HCT116 (cell line): Measurements from ENCODE around the gene FGFR1OP2. TPM values are rescaled to one million over a fixed set of nuclear protein-coding genes. Genes with fewer than 3 reads are reported as not detected.

Source experiments
- ATAC-seq: fragments of 200-7000 bp; cut with Tn5 transposase; 2 replicates; pipeline ENCODE4 v1.9.1; 2020; ENCODE audit warnings: mild to moderate bottlenecking, moderate library complexity
- BruUV-seq: library from RNA; stranded (reverse); fragments of 400-500 nt; replicated peaks from 2 replicates; lab custom pipeline; 2021; lab: Mats Ljungman, UMichigan
- CTCF ChIA-PET: fragments of 300-600 bp; sonication (Branson Sonifier 250); formaldehyde crosslinking; loops from one replicate; lab custom pipeline; 2021; ENCODE audit warnings: antibody characterized with exemption; lab: Charles Lee
- POLR2A ChIA-PET: fragments of 300-600, 350-600 bp; sonication (Branson Sonifier 250); formaldehyde crosslinking; loops from one replicate; lab custom pipeline; 2021; ENCODE audit warnings: antibody characterized with exemption; lab: Charles Lee
- RAD21 ChIA-PET, 2 experiments: fragments of 300-600 bp; sonication (Branson Sonifier 250); formaldehyde crosslinking; loops; one replicate each; lab custom pipeline; 2023; ENCODE audit warnings: low total read pairs in 2 of 2; ENCODE audit not compliant: uncharacterized antibody in 2 of 2, unreplicated experiment in 2 of 2, low non-redundant PET in 1 of 2; lab: Charles Lee
- DNase-seq: peaks from one replicate; pipeline ENCODE4 v3.0.0-alpha.2; 2010; ENCODE audit warnings: low read depth, low spot score
- H2AFZ ChIP-seq: fragments of 200-600 bp; shearing (Covaris generic), sonication (generic); 2 replicates; pipeline ENCODE4 v1.6.1; 2017; ENCODE audit warnings: low read depth, mixed run types, mixed read lengths, antibody characterized with exemption, low read length; ENCODE audit not compliant: poor library complexity, severe bottlenecking
- H3K27ac ChIP-seq: 2 replicates; pipeline ENCODE4 v1.5.1; 2012; ENCODE audit warnings: low read depth, low read length
- H3K27me3 ChIP-seq: fragments of 200-600 bp; sonication (generic); 2 replicates; pipeline ENCODE4 v1.6.1; 2016; ENCODE audit warnings: mixed run types, low read length, mixed read lengths; ENCODE audit not compliant: insufficient read depth
- H3K36me3 ChIP-seq, 2 experiments: fragments of 200-500 bp in 1 of 2; fragments of 200-600 bp in 1 of 2; sonication (Bioruptor generic) in 1 of 2; sonication (generic) in 1 of 2; 2 replicates each; pipeline versions ENCODE4 v1.5.1 to v1.6.1; 2014 to 2016; ENCODE audit warnings: low read length in 2 of 2, inconsistent platforms in 1 of 2, mixed read lengths in 1 of 2, mixed run types in 1 of 2; ENCODE audit not compliant: insufficient read depth in 2 of 2, control insufficient read depth in 1 of 2
- H3K4me1 ChIP-seq, 2 experiments: fragments of 200-600 bp in 1 of 2; sonication (generic) in 1 of 2; 2 replicates each; pipeline versions ENCODE4 v1.5.1 to v1.6.1; 2012 to 2017; ENCODE audit warnings: low read length in 2 of 2, inconsistent platforms in 1 of 2, mild to moderate bottlenecking in 1 of 2, mixed read lengths in 1 of 2, mixed run types in 1 of 2, moderate library complexity in 1 of 2; ENCODE audit not compliant: insufficient read depth in 2 of 2, control insufficient read depth in 1 of 2
- H3K4me2 ChIP-seq: fragments of 200-600 bp; sonication (generic); 2 replicates; pipeline ENCODE4 v1.6.1; 2017; ENCODE audit warnings: mixed run types, low read length, mixed read lengths
- H3K4me3 ChIP-seq, 2 experiments: fragments of 200-600 bp in 1 of 2; sonication (generic) in 1 of 2; replicated peaks in 1 of 2; 2 replicates each; pipeline ENCODE4 v1.5.1; 2011 to 2016; ENCODE audit warnings: low read length in 2 of 2, control low read depth in 1 of 2, low read depth in 1 of 2, mild to moderate bottlenecking in 1 of 2, mixed read lengths in 1 of 2, mixed run types in 1 of 2
- H3K79me2 ChIP-seq: fragments of 200-600 bp; sonication (generic); 2 replicates; pipeline ENCODE4 v1.6.1; 2017; ENCODE audit warnings: mild to moderate bottlenecking, mixed run types, low read length, moderate library complexity, mixed read lengths; ENCODE audit not compliant: insufficient read depth
- H3K9ac ChIP-seq: fragments of 200-600 bp; sonication (generic); 2 replicates; pipeline ENCODE4 v1.6.1; 2016; ENCODE audit warnings: low read length, mixed read lengths
- H3K9me2 ChIP-seq: fragments of 200-600 bp; sonication (generic), shearing (Covaris generic); 2 replicates; pipeline ENCODE4 v1.6.1; 2017; ENCODE audit warnings: mixed run types, mild to moderate bottlenecking, moderate library complexity; ENCODE audit not compliant: insufficient read depth
- H3K9me3 ChIP-seq, 2 experiments: fragments of 200-500 bp in 1 of 2; fragments of 200-600 bp in 1 of 2; sonication (Bioruptor generic) in 1 of 2; sonication (generic) in 1 of 2; 2 replicates each; pipeline ENCODE4 v1.6.1; 2014 to 2017; ENCODE audit warnings: low read length in 2 of 2, mixed read lengths in 2 of 2, inconsistent platforms in 1 of 2, low read depth in 1 of 2, mild to moderate bottlenecking in 1 of 2, mixed run types in 1 of 2, moderate library complexity in 1 of 2; ENCODE audit not compliant: control insufficient read depth in 1 of 2, insufficient read depth in 1 of 2
- H4K20me1 ChIP-seq: fragments of 200-600 bp; sonication (generic), shearing (Covaris generic); 2 replicates; pipeline ENCODE4 v1.6.1; 2017; ENCODE audit warnings: mixed run types, mild to moderate bottlenecking, moderate library complexity; ENCODE audit not compliant: insufficient read depth
- ATF3 ChIP-seq: IDR thresholded peaks from 2 replicates; pipeline ENCODE4 v1.6.1; 2012
- CBX3 ChIP-seq: IDR thresholded peaks from 2 replicates; pipeline ENCODE4 v1.6.1; 2012; ENCODE audit warnings: low read depth
- CEBPB ChIP-seq: IDR thresholded peaks from 2 replicates; pipeline ENCODE4 v1.6.1; 2012; ENCODE audit warnings: low read depth
- CTCF ChIP-seq, 3 experiments: fragments of 200-600 bp in 1 of 3; sonication (generic) in 1 of 3; IDR thresholded peaks in 2 of 3; conservative IDR thresholded peaks in 1 of 3; 2 replicates each; pipeline ENCODE4 v1.5.1; 2012 to 2017; ENCODE audit warnings: low read depth in 2 of 3, low read length in 2 of 3, antibody characterized with exemption in 1 of 3, borderline replicate concordance in 1 of 3, control low read depth in 1 of 3, mild to moderate bottlenecking in 1 of 3, mixed read lengths in 1 of 3, mixed run types in 1 of 3, moderate library complexity in 1 of 3; ENCODE audit not compliant: insufficient read depth in 1 of 3
- EGR1 ChIP-seq: IDR thresholded peaks from 2 replicates; pipeline ENCODE4 v1.6.1; 2012; ENCODE audit warnings: low read depth
- EZH2 ChIP-seq: fragments of 200-600 bp; sonication (generic); IDR thresholded peaks from 2 replicates; pipeline ENCODE4 v1.6.1; 2017; ENCODE audit warnings: antibody characterized with exemption, mixed run types
- EZH2phosphoT487 ChIP-seq: fragments of 200-600 bp; IDR thresholded peaks from 2 replicates; pipeline ENCODE4 v1.6.1; 2018; ENCODE audit warnings: antibody characterized with exemption, borderline replicate concordance
- FOSL1 ChIP-seq: IDR thresholded peaks from 2 replicates; pipeline ENCODE4 v1.6.1; 2012; ENCODE audit warnings: low read depth
- MAX ChIP-seq: IDR thresholded peaks from 2 replicates; pipeline ENCODE4 v1.6.1; 2012
- POLR2A ChIP-seq: IDR thresholded peaks from 2 replicates; pipeline ENCODE4 v1.7.0; 2011; ENCODE audit warnings: borderline replicate concordance; ENCODE audit not compliant: insufficient read depth, insufficient read length; ENCODE audit errors: extremely low read depth
- POLR2AphosphoS5 ChIP-seq: IDR thresholded peaks from 2 replicates; pipeline ENCODE4 v1.6.1; 2011; ENCODE audit warnings: mild to moderate bottlenecking, low read depth, low read length, moderate library complexity
- REST ChIP-seq: IDR thresholded peaks from 2 replicates; pipeline ENCODE4 v1.6.1; 2012; ENCODE audit warnings: low read depth
- SIN3A ChIP-seq: IDR thresholded peaks from 2 replicates; pipeline ENCODE4 v1.6.1; 2012; ENCODE audit warnings: low read depth
- SP1 ChIP-seq: IDR thresholded peaks from 2 replicates; pipeline ENCODE4 v1.6.1; 2012; ENCODE audit warnings: low read depth
- SRF ChIP-seq: IDR thresholded peaks from 2 replicates; pipeline ENCODE4 v1.6.1; 2012; ENCODE audit warnings: low read depth
- YY1 ChIP-seq: IDR thresholded peaks from 2 replicates; pipeline ENCODE4 v1.6.1; 2011; ENCODE audit warnings: low read length, low read depth, moderate library complexity, mild to moderate bottlenecking; ENCODE audit not compliant: insufficient replicate concordance; ENCODE audit errors: extremely low read depth
- ZBTB33 ChIP-seq: IDR thresholded peaks from 2 replicates; pipeline ENCODE4 v1.6.1; 2011; ENCODE audit warnings: mild to moderate bottlenecking, low read length, moderate library complexity; ENCODE audit not compliant: insufficient replicate concordance; ENCODE audit errors: extremely low read depth
- ZFX ChIP-seq: fragments of 450-650 bp; IDR thresholded peaks from 2 replicates; pipeline ENCODE4 v1.6.1; 2017
- ZNF274 ChIP-seq: fragments of 200-500 bp; sonication (Bioruptor generic); IDR thresholded peaks from 2 replicates; pipeline ENCODE4 v1.6.1; 2014; ENCODE audit warnings: mild to moderate bottlenecking, low read depth, low read length, inconsistent platforms
- intact Hi-C: fragments of 100-400 bp; cut with micrococcal nuclease; formaldehyde crosslinking; loops from 2 replicates; pipeline ENCODE4 v1.10.0; 2022
- total RNA-seq: library from RNA; stranded (reverse); gene quantifications from one replicate; pipeline ENCODE4 v1.2.1, GENCODE V29; 2021; ENCODE audit not compliant: unreplicated experiment

FGFR1OP2 gene
- total RNA-seq, 1 experiment from 2014 or later = 29.6 TPM

- ChIA-PET RAD21 (no interaction called here), POLR2A (no interaction called here), CTCF (interaction anchor here (1.2 to 1.7 kb wide), 2 partner anchors 10 to 12 kb away, joined by 5 to 7 read pairs; partner anchors contain the start of gene TM7SF3)
- no peaks in the 10 kb centered on the region for H3K9me3 ChIP-seq
- H3K4me3 ChIP-seq = no peak overlapping the region
- H3K4me1 ChIP-seq = no peaks in the 10 kb centered on the region
- no peak overlapping the region for H3K4me2 ChIP-seq
- H3K9me2 ChIP-seq = no peaks in the 10 kb centered on the region
- H3K27ac ChIP-seq = no peak overlapping the region
- no peaks in the 10 kb centered on the region for H4K20me1 ChIP-seq
- no peak for DNase-seq
- H3K9ac ChIP-seq = no peak overlapping the region
- no TSS peak for BruUV-seq
- no peak overlapping the region for H2AFZ ChIP-seq
- H3K36me3 ChIP-seq = no peaks in the 10 kb centered on the region
- no peaks in the 10 kb centered on the region for H3K27me3 ChIP-seq
- H3K79me2 ChIP-seq = peaks cover 32% of the 10 kb centered on the region
- intact Hi-C loops = no loop called here
- ATAC-seq = no peak
- TF ChIP-seq SP1 (no peak), ATF3 (no peak), ZFX (no peak), EZH2 (no peak), ZNF274 (no peak), REST (no peak), CBX3 (no peak), POLR2AphosphoS5 (no peak), ZBTB33 (no peak), MAX (no peak), EZH2phosphoT487 (no peak), YY1 (no peak), CTCF (IDR thresholded peaks at IDR 0.05 in 2 of 3, conservative IDR thresholded peaks at IDR 0.05 in 1 of 3; ENCODE audit: borderline replicate concordance in 1 of 3, insufficient read depth in 1 of 3, low read depth in 2 of 3, low read length in 2 of 3) (no peak), POLR2A (no peak), FOSL1 (no peak), CEBPB (no peak), EGR1 (no peak), SIN3A (no peak), SRF (no peak)
Observed at GRCh38 chr12:27003421-27004381, 65.4 kb downstream of the FGFR1OP2 start.
